Testis (tissue), 5 donors: Measurements from ENCODE around the gene ZNF670. TPM values are rescaled to one million over a fixed set of nuclear protein-coding genes. Genes with fewer than 3 reads are reported as not detected.
A peak's percentile ranks its signal among the peaks of the same experiment; 100 is the strongest.
"Not testable (repeated sequence)": the region's sequence is repeated elsewhere in the genome, so short reads cannot be mapped to it uniquely, and the experiment has no call there.

Source experiments
- DNase-seq: peaks from one replicate; pipeline ENCODE4 v3.0.0-alpha.2; 2019
- H3K27ac ChIP-seq, 2 donors: fragments of 200-600 bp; sonication (generic); one replicate each; pipeline ENCODE4 v1.5.1; 2019
- H3K27me3 ChIP-seq: fragments of 200-600 bp; sonication (generic); one replicate; pipeline ENCODE4 v1.5.1; 2019
- H3K36me3 ChIP-seq: fragments of 200-600 bp; sonication (generic); one replicate; pipeline ENCODE4 v1.5.1; 2017; ENCODE audit warnings: low read depth; ENCODE audit errors: missing control alignments
- H3K4me1 ChIP-seq: fragments of 200-600 bp; sonication (generic); one replicate; pipeline ENCODE4 v1.5.1; 2019
- H3K4me3 ChIP-seq, 2 donors: fragments of 200-600 bp; sonication (generic); one replicate each; pipeline ENCODE4 v1.5.1; 2017 to 2019
- H3K9me3 ChIP-seq: fragments of 200-600 bp; sonication (generic); one replicate; pipeline ENCODE4 v1.5.1; 2017
- POLR2A ChIP-seq: fragments of 450-650 bp; IDR thresholded peaks from one replicate; pipeline ENCODE4 v1.6.1; 2017; ENCODE audit warnings: antibody characterized with exemption, mild to moderate bottlenecking, moderate library complexity
- WGBS, 2 donors: methylation state at CpG; one replicate each; pipeline ENCODE4 v1.1.5; 2018; 5-methylcytosine and 5-hydroxymethylcytosine counted together
- intact Hi-C: fragments of 100-400 bp; cut with DNase I; formaldehyde crosslinking; loops from one replicate; pipeline ENCODE4 v1.15.1; 2023; ENCODE audit warnings: low total_unique reads
- long read RNA-seq, 2 donors: transcript quantifications; one replicate each; lab custom pipeline, GENCODE V29; 2026
- polyA plus RNA-seq: library from polyadenylated mRNA; stranded (reverse); fragments of 350-450 nt; fragmentation: Illumina TruSeq; extraction: RNeasy Lipid Tissue Mini Kit (QIAGEN cat#74804); gene quantifications from one replicate; pipeline ENCODE4 v1.2.3, GENCODE V29; 2014; ENCODE audit warnings: low read depth, low replicate concordance; ENCODE audit not compliant: insufficient read depth
- total RNA-seq, 2 donors: library from RNA; depleted of rRNA; stranded (reverse); fragments of >200 nt; gene quantifications; one replicate each; pipeline ENCODE4 v1.2.3, GENCODE V29; 2016
- TF ChIP-seq, protein P1 (sequence below), 3 experiments: fragments of 450-650 bp in 2 of 3; fragments of 200-600 bp in 1 of 3; sonication (generic) in 1 of 3; IDR thresholded peaks; one replicate each; pipeline ENCODE4 v1.5.1; 2016 to 2019; ENCODE audit warnings: antibody characterized with exemption in 3 of 3, mild to moderate bottlenecking in 2 of 3, moderate library complexity in 1 of 3

ZNF670 gene
- total RNA-seq (1 to 10 TPM; 3.5 to 5.5 TPM), polyA plus RNA-seq (5.4 TPM)
- long read RNA-seq, donor 1: 0 reads
- long read RNA-seq, donor 2, partial matches to known transcripts: 0 of 2 reads
- long read RNA-seq, donor 2, other reads (novel, unspliced or antisense): 0 of 2 reads

DNA sequence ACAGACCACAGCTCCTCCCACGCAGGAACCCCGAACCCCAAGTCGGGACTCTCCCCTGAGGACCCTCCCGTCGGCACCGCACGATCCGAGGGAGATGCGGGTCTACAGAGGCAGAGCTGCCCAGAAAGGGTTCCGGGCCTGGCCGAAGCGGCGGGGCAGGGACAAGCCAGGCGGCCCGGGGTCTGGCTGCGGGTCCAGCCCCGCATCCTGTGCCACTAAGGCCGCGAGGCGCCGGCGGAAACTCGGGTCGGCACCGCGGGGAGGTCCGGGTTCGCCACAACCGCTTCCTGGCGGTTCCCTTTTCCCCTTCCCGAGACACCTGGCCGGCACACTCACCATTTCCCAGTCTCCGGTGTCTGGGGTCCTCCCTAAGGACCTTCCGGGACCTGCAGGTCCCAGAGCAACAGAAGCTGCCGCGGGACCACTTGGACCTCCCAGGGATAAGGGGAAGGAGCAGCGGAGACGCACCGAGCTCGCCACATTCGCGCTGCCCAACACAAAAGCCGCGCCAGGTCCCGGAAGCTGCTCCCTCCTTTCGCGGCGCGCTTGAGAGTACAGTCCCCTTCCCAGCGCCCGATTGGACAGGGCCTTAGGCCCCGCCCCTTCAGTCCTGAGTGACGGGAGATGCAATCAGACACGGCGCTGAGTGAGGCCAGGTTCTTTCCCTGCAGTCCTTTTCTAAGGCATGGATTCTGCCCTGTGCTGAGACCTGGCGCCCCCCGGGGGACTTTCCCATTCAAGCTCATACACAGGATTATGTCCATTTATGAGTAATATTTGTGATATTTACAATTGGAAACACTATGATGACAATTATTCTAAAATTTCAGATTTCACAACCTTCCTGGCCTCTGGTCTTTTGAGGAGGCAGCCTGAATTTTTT, at the start of gene ZNF670:
Gene ZNF670, minus strand, starts transcription at position 554 of the 883 bp plus-strand sequence. Its CDS starts 215 bp downstream, at position 339.
- H3K27ac ChIP-seq: peak within 1 kb of the TSS; percentile 79 to 85
- no peaks in the 10 kb centered on the region for H3K9me3 ChIP-seq
- no peaks in the 10 kb centered on the region for H3K4me1 ChIP-seq
- H3K27me3 ChIP-seq: no peaks in the 10 kb centered on the region
- no peak for TF ChIP-seq POLR2A
- TF ChIP-seq, protein P1, sequence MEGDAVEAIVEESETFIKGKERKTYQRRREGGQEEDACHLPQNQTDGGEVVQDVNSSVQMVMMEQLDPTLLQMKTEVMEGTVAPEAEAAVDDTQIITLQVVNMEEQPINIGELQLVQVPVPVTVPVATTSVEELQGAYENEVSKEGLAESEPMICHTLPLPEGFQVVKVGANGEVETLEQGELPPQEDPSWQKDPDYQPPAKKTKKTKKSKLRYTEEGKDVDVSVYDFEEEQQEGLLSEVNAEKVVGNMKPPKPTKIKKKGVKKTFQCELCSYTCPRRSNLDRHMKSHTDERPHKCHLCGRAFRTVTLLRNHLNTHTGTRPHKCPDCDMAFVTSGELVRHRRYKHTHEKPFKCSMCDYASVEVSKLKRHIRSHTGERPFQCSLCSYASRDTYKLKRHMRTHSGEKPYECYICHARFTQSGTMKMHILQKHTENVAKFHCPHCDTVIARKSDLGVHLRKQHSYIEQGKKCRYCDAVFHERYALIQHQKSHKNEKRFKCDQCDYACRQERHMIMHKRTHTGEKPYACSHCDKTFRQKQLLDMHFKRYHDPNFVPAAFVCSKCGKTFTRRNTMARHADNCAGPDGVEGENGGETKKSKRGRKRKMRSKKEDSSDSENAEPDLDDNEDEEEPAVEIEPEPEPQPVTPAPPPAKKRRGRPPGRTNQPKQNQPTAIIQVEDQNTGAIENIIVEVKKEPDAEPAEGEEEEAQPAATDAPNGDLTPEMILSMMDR (IDR thresholded peaks at IDR 0.05): no peak
- H3K36me3 ChIP-seq: no peaks in the 10 kb centered on the region
- intact Hi-C loops: no loop called here
- peak; percentile 99 for DNase-seq
- H3K4me3 ChIP-seq: peak within 1 kb of the TSS; percentile 80 to 92
- WGBS, 2 donors: 0 to 1% methylated on average over 15 to 57 of the region's 57 CpGs

DNA sequence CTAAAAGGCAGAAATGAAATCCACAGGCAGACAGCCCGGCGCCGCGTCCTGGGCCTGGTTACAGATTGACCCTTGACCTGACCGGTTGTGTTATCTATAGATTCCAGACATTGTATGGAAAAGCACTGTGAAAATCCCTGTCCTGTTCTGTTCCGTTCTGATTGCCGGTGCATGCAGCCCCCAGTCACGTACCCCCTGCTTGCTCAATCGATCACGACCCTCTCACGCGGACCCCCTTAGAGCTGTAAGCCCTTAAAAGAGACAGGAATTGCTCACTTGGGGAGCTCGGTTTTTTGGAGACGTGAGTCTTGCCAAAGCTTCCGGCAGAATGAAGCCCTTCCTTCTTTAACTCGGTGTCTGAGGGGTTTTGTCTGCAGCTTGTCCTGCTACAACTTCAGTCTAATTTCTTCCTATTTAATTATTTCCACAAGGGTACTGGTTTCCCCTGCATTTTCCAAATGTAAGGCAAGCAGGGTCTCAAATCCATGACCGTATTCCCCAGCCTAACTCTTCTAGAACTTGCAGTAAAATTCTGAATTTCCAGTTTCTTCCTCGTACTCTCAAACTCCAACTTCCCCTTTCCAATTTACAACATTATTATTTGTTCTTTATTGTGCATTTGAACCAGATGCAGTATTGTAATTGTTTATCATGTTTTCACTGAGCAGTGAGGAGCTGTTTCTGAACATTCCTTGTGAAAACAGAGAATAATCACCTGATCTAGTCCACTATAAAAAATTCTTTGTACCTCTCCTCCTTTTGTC, 49.1 kb upstream of the ZNF670 start:
- WGBS, 2 donors: 12 to 44% methylated on average over 9 to 13 of the region's 18 CpGs
- H3K36me3 ChIP-seq, H3K4me3 ChIP-seq, H3K27me3 ChIP-seq, intact Hi-C loops, H3K4me1 ChIP-seq, DNase-seq, H3K27ac ChIP-seq, H3K9me3 ChIP-seq: not testable (repeated sequence)

DNA sequence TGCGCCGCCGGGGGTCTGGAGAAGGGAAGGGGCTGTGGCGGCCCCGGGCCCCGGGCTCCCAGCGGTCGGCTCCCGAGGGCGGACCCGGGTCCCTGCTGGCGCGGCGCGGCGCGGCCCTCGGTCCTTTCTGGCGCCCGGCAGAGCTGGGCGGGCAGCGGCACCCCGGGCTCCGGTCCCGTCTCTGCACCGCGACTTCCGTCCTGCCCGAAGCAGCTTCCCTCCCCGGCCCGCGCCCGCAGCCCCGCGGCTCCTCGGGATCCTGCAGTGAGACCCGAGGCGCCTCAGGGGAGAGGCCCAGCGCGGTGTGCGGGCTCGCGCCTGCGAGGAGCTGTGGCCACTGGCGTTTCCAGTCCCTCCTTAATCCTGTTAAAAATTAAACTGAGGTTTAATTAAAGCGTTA, 48.0 kb upstream of the ZNF670 start:
- H3K27ac ChIP-seq, H3K9me3 ChIP-seq, H3K27me3 ChIP-seq, H3K4me1 ChIP-seq, H3K36me3 ChIP-seq, H3K4me3 ChIP-seq, intact Hi-C loops, DNase-seq: not testable (repeated sequence)
- no CpG with 5 or more reads among the region's 46 CpGs for WGBS, 2 donors

DNA sequence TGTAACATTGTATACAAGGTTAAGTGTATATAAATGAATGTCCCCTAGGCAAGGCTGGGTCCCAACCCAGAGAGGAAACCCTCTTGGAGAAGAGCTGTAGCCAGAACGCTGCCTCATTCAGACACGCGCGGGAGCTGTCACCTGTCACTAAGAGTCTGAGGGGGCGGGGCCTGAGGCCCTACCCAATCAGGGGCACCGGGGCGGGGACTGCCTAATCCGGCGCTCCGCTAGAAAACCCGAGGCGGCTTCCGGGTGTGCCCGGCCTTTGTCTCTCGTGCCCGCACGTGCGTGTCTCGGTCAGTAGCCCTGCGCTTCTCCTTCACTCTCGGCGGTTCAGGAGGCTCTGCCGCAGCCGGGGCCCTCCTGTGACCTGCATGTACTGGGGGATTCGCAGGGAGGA, 47.6 kb upstream of the ZNF670 start:
- H3K4me1 ChIP-seq, H3K4me3 ChIP-seq, H3K27me3 ChIP-seq, DNase-seq, H3K9me3 ChIP-seq, intact Hi-C loops, H3K27ac ChIP-seq, H3K36me3 ChIP-seq: not testable (repeated sequence)
- WGBS, 2 donors: no CpG with 5 or more reads among the region's 25 CpGs

DNA sequence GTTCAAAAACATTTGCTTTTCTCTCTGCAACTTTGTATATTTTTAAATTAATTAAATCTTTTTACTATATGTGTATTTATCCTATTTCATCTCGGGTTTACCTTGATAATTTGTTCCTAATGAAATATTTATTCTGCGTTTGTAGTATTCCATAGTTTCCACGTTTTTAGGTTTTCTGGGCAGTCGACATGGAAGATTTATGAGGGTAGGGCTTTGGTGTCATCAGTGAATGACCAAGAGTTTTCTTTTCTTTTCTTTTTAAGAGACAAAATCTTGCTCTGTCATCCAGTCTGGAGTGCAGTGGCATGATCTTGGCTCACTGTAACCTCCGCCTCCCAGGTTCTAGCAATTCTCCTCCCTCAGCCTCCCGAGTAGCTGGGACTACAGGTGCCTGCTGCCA, 42.8 kb upstream of the ZNF670 start:
- intact Hi-C loops: no loop called here
- TF ChIP-seq, protein P1 (IDR thresholded peaks at IDR 0.05): no peak
- TF ChIP-seq POLR2A: no peak
- Histone ChIP-seq H3K27ac (no peak overlapping the region), H3K36me3 (no peaks in the 10 kb centered on the region), H3K4me1 (no peaks in the 10 kb centered on the region), H3K9me3 (no peaks in the 10 kb centered on the region), H3K4me3 (no peak overlapping the region), H3K27me3 (no peaks in the 10 kb centered on the region)
- 73 to 79% methylated on average over 6 of the region's 6 CpGs for WGBS, 2 donors
- no peak for DNase-seq

DNA sequence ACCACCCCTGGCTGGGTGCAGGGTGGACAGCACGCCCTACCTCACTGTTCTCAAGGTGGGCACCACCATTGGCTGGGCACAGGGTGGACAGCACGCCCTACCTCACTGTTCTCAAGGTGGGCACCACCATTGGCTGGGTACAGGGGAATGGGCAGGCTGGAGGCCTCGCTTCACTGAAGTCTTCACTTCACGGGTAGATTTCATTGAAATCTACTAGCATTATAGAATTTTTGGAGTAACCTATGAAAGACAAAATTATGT, 41.7 kb upstream of the ZNF670 start:
- H3K27me3 ChIP-seq, H3K27ac ChIP-seq, H3K4me1 ChIP-seq, H3K4me3 ChIP-seq, intact Hi-C loops, H3K9me3 ChIP-seq, DNase-seq, H3K36me3 ChIP-seq: not testable (repeated sequence)
- WGBS, 2 donors: 89 to 92% methylated on average over 4 of the region's 4 CpGs
